Gastrocnemius medialis (tissue), 4 donors: ENCODE data around the gene ZMYND8.
A peak's percentile ranks its signal among the peaks of the same experiment; 100 is the strongest.

Experiments used
- POLR2A ChIP-seq, 2 donors: fragments of 450-650 bp; IDR thresholded peaks; one replicate each; pipeline ENCODE4 v1.6.1; 2017; ENCODE audit warnings: antibody characterized with exemption in 2 of 2, mild to moderate bottlenecking in 2 of 2, moderate library complexity in 2 of 2
- TF ChIP-seq, protein P1 (sequence below), 5 experiments: fragments of 450-650 bp in 3 of 5; fragments of 200-600 bp in 2 of 5; sonication (generic) in 2 of 5; IDR thresholded peaks in 4 of 5; conservative IDR thresholded peaks in 1 of 5; 1 replicate in 4 of 5; 2 replicates in 1 of 5; pipeline ENCODE4 v1.5.1; 2016 to 2019; ENCODE audit warnings: antibody characterized with exemption in 5 of 5, mild to moderate bottlenecking in 3 of 5, moderate library complexity in 3 of 5

DNA sequence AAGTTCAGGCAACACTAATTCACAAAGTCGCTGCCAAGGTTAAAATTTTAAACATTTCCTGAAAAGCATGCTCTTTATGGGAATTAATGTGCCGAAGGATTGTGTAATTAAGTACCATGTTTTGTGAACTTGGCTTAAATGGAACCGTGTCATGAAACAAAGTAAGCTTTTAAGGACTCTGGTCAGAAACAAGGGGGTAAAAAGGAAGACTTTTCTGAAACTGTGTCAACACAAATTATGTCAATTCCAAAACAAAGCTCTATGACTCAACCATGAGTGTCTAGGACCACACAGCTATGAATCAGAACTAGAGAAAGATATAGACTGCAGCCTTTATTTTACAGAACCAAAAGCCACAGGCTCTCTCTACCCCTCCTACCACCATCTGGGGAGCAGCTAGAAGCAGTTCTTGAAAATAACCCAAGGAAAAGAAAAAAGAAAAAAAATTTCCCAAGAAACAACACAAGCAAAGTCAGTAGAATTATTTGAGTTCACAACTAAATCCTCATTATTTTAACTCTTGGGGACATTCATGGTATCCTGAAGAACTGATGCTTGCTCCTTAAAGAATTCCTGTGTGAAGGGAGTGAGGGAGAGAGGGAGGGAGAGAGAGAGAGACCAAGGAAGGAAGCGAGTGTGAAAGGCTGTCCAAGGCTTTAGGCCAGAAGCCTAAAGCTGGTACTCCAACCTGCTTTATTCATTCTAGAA lies 81.9 kb downstream of the ZMYND8 start:
- TF ChIP-seq, protein P1, sequence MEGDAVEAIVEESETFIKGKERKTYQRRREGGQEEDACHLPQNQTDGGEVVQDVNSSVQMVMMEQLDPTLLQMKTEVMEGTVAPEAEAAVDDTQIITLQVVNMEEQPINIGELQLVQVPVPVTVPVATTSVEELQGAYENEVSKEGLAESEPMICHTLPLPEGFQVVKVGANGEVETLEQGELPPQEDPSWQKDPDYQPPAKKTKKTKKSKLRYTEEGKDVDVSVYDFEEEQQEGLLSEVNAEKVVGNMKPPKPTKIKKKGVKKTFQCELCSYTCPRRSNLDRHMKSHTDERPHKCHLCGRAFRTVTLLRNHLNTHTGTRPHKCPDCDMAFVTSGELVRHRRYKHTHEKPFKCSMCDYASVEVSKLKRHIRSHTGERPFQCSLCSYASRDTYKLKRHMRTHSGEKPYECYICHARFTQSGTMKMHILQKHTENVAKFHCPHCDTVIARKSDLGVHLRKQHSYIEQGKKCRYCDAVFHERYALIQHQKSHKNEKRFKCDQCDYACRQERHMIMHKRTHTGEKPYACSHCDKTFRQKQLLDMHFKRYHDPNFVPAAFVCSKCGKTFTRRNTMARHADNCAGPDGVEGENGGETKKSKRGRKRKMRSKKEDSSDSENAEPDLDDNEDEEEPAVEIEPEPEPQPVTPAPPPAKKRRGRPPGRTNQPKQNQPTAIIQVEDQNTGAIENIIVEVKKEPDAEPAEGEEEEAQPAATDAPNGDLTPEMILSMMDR (IDR thresholded peaks at IDR 0.05 in 4 of 5, conservative IDR thresholded peaks at IDR 0.05 in 1 of 5) = no peak
- TF ChIP-seq POLR2A (IDR thresholded peaks at IDR 0.05) = peak in 1 of 2 donors; percentile 52
